HG03060 (cell line): Measurements from ENCODE around the gene MOB2.
"Not testable (repeated sequence)": the region's sequence is repeated elsewhere in the genome, so short reads cannot be mapped to it uniquely, and the experiment has no call there.

Experiments
- ATAC-seq: cut with Tn5 transposase; IDR thresholded peaks from one replicate; pipeline ENCODE4 v1.9.1; 2021; ENCODE audit warnings: low read depth, moderate number of reproducible peaks; ENCODE audit not compliant: unreplicated experiment

Gene MOB2

GRCh38 chr11:1428762-1429316 lies 57.7 kb downstream of the MOB2 start:
- ATAC-seq: no peak

- no peak for ATAC-seq
These were observed 61.1 kb downstream of the MOB2 start for GRCh38 chr11:1425439-1425838.

- no peak for ATAC-seq
These were observed 61.6 kb downstream of the MOB2 start for GRCh38 chr11:1425006-1425405.

GRCh38 chr11:1423406-1423805 lies 63.2 kb downstream of the MOB2 start:
- not testable (repeated sequence) for ATAC-seq

GRCh38 chr11:1422981-1423380 lies 63.6 kb downstream of the MOB2 start:
- ATAC-seq: no peak

DNA sequence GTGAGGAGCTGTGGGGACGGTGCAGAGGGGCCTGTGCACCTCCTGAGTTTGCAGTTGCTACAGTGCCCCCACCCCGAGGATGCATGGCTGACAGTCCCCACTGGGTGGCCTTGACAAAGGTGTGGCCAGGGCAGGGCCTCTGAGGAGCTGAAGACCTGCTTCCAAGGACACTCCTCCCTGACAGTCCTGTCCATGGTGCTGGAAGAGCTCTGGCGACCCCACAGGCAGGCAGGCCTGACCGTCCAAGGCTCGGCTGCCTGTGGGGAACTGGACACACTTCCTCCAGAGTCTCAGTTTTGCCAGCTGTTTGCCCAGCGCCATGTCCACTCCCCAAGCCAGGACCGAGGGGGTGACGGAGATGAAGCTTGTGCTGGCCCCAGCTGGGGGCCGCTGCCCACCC lies 64.1 kb downstream of the MOB2 start:
- ATAC-seq: no peak

DNA sequence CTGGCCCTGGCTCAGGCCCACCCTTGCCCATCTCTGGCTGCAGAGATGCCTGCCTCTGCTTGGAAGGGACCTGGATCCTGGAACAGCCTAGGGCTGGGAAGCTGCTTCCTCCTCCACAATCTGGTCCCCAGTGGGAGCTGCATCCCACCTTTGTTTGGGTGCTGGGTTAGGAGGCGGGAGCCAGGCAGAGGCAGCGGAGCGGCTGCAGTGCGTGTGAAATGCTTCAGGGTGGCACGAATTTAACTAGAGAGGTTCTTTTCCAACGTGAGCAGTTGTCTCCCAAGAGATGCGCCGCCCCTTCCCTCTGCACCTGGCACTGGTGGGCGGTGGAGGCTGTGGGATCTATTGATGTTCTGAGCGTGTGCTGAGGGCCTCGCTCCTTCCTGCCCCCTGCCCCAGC lies 65.3 kb downstream of the MOB2 start:
- no peak for ATAC-seq

- ATAC-seq: no peak
These were observed 66.8 kb downstream of the MOB2 start for GRCh38 chr11:1419811-1420210.
